Measurements from ENCODE around the gene IGFBP1.

GRCh38 chr7:45873355-45873754, 14.9 kb upstream of the IGFBP1 start:
- TF ChIP-seq CTCF (conservative IDR thresholded peaks at IDR 0.05): no peak
- no peak for TF ChIP-seq ZFX (IDR thresholded peaks at IDR 0.05)

Data from C4-2B (cell line).